Hypothalamus (tissue), 51 donors: ENCODE measurements around the gene DNASE1L1.

ENCODE experiments used
- DNase-seq, 51 donors: peaks; one replicate each; lab custom pipeline; 2025; lab: John Stamatoyannopoulos, UW

Gene DNASE1L1

DNA sequence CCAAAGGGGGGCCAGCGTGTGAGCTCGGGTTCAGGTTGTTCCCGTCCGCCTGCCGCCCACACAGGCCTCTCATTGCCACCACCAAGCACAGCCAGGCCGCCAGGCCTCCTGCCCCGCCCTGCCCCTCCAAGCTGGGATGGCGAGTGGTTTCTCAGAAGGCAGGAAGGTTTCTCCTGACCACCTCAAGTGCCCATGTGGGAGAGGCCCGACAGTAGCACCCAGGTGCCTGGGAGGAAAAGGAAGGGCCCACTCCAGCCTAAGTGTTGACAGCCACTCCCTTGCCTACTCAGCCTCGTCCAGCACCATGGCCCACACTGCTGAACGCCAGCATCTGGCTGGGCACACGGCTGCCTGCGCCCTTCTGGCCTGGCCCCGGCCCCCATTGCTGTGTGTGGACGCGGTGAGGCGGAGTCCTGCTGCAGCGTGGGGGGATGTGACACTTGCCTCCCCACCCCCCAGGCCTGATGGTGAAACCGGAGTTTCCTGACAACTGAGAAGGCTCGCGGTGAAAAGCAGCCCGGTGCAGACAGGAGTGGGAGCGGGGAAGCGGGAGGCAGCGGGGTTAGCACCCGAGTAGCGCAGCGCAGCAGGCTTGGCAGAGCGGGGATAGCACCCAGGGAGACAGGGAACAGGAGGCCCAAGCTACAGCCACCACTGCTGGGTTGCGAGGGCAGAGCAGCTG, 53.8 kb downstream of the DNASE1L1 start:
- peak in 2 of 51 donors; percentile 8 to 48 for DNase-seq

DNA sequence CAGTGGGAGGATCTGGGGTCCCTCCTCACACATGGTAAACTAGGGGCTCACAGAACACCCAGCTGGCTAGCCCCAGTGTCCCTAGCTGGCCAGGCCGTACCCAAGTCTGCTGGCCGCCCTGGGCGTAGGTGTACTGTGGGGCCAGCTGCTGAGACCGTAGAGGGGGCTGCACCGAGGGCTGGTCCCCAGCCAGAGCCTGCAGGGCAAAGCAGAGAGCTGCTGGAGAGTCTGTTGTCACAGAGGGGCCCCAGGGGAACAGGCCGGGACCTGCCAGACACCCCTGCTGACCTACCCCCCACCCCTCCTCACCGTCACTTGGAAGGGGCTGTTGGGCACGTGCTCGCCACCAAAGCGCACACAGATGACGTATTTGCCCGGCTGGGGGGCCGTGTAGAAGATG, 54.5 kb downstream of the DNASE1L1 start:
- no peak for DNase-seq

DNA sequence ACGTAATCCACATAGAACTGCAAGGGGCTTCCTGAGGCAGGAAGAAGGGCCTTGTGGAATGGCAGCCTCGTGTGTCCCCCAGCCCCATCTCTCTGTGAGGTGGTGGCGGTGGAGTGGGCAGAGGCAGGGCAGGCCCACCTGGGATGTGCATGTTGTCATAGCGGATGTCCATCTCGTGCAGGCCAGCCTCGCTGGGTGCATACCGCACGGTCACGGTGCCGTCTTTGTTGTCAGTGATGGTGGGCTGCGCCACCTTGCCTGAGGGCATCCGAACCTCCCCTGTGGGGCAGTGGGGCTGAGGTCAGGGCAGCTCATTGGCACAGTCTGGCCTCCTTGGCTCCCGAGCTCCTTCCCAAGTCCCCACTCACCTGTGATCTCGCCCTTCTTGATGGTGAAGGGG, 55.0 kb downstream of the DNASE1L1 start:
- DNase-seq = no peak

DNA sequence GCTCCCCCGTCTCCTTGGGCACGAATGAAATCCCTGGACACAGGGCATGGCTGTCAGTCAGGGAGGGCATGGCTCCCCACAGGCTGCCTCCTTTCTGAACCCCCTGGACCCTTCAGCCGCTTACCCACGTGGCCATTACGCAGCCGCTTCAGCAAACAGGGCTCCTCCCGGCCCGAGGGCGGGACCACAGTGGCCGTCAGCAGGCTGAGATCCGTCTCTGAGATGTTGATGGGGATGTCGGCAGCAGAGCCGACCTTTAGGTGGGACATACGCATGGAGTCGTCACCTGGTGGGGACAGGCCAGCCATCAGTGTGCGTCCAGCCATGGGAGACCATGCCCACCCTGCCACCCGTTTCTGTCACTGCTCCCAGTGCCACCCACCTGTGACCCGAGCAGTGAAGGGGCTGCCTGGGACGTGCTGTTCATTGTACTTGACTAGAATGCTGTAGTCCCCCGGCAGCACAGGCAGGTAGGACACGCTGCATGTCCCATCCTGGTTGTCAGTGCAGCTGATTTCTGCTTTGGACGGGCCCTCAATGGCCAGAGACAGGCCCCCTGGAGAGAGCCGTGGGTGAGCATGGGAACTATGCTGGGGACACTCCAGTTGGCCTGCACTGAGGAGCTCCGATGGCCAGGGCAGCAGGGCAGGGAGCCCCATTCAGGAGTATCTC, 55.7 kb downstream of the DNASE1L1 start:
- DNase-seq = no peak

DNA sequence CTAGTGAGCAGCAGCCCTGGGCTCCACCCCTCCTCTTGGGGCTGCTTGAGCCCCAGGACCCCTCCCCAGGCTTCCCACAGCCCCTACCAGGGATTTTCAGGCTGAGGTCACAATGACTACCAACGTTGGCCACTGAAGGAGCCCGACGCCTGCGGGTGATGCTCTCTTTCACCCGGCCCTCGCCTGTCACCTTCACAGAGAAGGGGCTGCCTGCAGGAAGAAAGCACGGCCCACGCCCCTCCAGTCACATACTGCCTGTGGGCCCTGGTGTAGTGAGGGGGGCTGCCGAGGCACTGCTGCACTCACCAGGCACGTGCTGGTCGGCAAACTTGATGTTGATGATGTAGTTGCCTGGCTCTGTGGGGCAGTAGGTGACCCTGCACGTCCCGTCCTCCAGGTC, 56.6 kb downstream of the DNASE1L1 start:
- DNase-seq = no peak

DNA sequence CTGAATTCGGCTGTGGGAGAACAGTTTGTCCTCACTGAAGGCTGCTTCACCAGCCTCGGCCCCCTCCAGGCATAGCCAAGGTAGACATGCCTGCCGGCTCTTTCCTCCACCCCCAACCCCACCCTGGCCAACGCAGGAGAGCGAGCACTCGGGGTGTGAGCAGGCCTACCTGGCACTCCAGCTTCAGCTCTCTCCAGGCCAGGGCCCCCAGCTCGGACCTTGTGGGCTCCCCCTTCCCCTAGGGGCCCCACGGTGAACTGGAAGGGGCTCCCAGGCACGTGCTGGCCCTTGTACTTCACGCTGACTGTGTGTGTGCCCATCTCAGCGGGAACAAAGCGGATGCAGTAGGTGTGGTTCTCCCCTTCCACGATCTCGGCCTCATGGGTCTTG, 57.0 kb downstream of the DNASE1L1 start:
- DNase-seq = no peak
